Ectodermal cell (in vitro differentiated cells): Measurements from ENCODE around the gene RHEB.
"Not testable (repeated sequence)": the region's sequence is repeated elsewhere in the genome, so short reads cannot be mapped to it uniquely, and the experiment has no call there.

Source experiments
- H3K27ac ChIP-seq: 2 replicates; pipeline ENCODE4 v1.7.0; 2013; ENCODE audit warnings: mild to moderate bottlenecking, low read depth, low read length; ENCODE audit not compliant: insufficient read depth, poor library complexity, severe bottlenecking
- H3K27me3 ChIP-seq: 2 replicates; pipeline ENCODE4 v1.7.0; 2013; ENCODE audit warnings: mild to moderate bottlenecking, low read length; ENCODE audit not compliant: insufficient read depth, control insufficient read depth, poor library complexity, severe bottlenecking
- H3K36me3 ChIP-seq: one replicate; pipeline ENCODE4 v1.7.0; 2013; ENCODE audit warnings: low read length; ENCODE audit not compliant: control insufficient read depth, insufficient read depth
- H3K4me1 ChIP-seq: one replicate; pipeline ENCODE4 v1.7.0; 2013; ENCODE audit warnings: low read length; ENCODE audit not compliant: control insufficient read depth, insufficient read depth
- H3K4me3 ChIP-seq: 2 replicates; pipeline ENCODE4 v1.7.0; 2013; ENCODE audit warnings: low read depth, low read length, control low read depth; ENCODE audit not compliant: insufficient read depth
- H3K9me3 ChIP-seq: 2 replicates; pipeline ENCODE4 v1.7.0; 2013; ENCODE audit warnings: mild to moderate bottlenecking, low read length, moderate library complexity; ENCODE audit not compliant: control insufficient read depth
- WGBS, 2 experiments: methylation state at CpG; one replicate each; pipeline ENCODE4 v1.1.7; 2013; ENCODE audit warnings: missing lambda C conversion rate in 2 of 2; 5-methylcytosine and 5-hydroxymethylcytosine counted together

Gene RHEB

GRCh38 chr7:151529842-151530241, 10.1 kb upstream of the RHEB start:
- no peaks in the 10 kb centered on the region for H3K9me3 ChIP-seq
- H3K4me1 ChIP-seq, result no peaks in the 10 kb centered on the region
- H3K27ac ChIP-seq, result no peak overlapping the region
- no peaks in the 10 kb centered on the region for H3K27me3 ChIP-seq
- no peaks in the 10 kb centered on the region for H3K36me3 ChIP-seq
- no peak overlapping the region for H3K4me3 ChIP-seq

GRCh38 chr7:151524845-151525244, 5.2 kb upstream of the RHEB start:
- 100% methylated on average over 1 of the region's 2 CpGs for WGBS, 2 experiments
- Histone ChIP-seq H3K27me3 (no peaks in the 10 kb centered on the region), H3K36me3 (no peaks in the 10 kb centered on the region), H3K9me3 (no peaks in the 10 kb centered on the region), H3K4me1 (no peaks in the 10 kb centered on the region), H3K27ac (no peak overlapping the region), H3K4me3 (no peak overlapping the region)

DNA sequence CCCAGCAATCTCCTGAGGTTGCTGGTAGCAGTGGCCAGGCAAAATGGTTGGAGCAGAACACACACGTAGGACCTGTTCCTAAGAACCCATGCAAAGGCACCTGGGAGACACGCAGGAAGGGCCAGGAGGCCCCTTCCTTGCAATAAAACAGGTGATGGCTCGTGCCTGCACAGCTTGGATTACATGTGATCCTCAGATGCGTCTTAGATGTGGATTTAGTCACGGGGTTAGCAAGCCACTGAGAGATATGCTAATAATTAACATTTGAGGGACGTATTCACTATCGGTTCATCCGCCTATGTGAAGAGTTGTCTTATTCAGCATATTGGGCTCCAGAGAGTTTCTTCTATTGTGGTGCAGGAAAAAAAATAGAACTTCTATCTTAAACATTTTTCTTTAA, 4.6 kb upstream of the RHEB start:
- 92 to 94% methylated on average over 8 of the region's 8 CpGs for WGBS, 2 experiments
- Histone ChIP-seq H3K36me3 (no peaks in the 10 kb centered on the region), H3K4me1 (no peaks in the 10 kb centered on the region), H3K4me3 (no peak overlapping the region), H3K9me3 (no peaks in the 10 kb centered on the region), H3K27me3 (no peaks in the 10 kb centered on the region), H3K27ac (no peak overlapping the region)

DNA sequence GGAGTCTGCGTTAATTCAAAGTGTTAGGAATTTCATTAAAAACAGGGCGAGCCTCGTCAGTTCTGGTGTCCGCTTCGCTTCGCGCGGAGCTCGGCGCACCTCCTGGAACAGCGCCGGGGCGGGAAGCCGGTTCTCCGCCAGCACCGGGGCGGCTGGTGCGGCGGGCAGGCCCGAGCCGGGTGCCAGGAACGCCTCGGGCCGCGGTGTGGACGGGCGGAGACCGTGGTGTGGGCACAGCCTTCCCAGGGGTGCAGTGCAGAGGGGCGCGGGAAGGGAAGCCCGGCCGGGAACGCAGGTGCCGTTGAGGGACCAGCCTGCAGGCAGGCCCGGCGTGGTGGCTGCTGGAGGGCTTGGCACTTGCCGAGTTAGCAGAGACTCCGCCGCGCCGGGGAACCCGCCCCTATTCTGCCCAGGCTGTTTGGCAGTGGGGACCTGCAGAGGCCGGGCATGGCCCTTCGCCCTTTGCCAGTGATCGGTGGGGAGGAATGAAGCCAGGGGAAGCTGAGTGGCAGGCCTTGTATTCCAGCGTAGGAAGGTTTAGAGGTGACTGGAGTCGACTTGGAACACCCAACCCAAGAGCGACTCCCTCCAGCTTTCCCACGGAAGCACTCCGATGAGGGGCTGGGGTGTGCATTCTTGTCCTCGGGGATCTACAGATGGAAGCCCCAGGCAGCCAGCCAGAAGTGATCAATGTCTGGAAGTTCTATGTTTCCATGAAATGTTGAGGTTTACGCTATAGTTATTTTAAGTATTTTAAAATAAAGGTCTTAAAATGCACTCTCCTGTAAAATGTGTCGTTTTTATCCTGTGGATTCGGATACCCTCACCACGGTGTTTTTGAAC, 945 bp upstream of the RHEB start:
- no peaks in the 10 kb centered on the region for H3K4me1 ChIP-seq
- H3K36me3 ChIP-seq, result no peaks in the 10 kb centered on the region
- H3K4me3 ChIP-seq, result peak overlapping the region; percentile 23
- no peaks in the 10 kb centered on the region for H3K9me3 ChIP-seq
- peaks cover 4% of the 10 kb centered on the region for H3K27me3 ChIP-seq
- 93 to 94% methylated on average over 55 of the region's 55 CpGs for WGBS, 2 experiments
- no peak overlapping the region for H3K27ac ChIP-seq

GRCh38 chr7:151518947-151519764, 539 bp downstream of the RHEB start:
- not testable (repeated sequence) for H3K4me1 ChIP-seq, H3K36me3 ChIP-seq, H3K9me3 ChIP-seq, H3K27me3 ChIP-seq
- peak overlapping the region; percentile 86 for H3K4me3 ChIP-seq
- WGBS, 2 experiments, result 0 to 1% methylated on average over 94 to 109 of the region's 118 CpGs
- H3K27ac ChIP-seq, result peak overlapping the region; percentile 96

DNA sequence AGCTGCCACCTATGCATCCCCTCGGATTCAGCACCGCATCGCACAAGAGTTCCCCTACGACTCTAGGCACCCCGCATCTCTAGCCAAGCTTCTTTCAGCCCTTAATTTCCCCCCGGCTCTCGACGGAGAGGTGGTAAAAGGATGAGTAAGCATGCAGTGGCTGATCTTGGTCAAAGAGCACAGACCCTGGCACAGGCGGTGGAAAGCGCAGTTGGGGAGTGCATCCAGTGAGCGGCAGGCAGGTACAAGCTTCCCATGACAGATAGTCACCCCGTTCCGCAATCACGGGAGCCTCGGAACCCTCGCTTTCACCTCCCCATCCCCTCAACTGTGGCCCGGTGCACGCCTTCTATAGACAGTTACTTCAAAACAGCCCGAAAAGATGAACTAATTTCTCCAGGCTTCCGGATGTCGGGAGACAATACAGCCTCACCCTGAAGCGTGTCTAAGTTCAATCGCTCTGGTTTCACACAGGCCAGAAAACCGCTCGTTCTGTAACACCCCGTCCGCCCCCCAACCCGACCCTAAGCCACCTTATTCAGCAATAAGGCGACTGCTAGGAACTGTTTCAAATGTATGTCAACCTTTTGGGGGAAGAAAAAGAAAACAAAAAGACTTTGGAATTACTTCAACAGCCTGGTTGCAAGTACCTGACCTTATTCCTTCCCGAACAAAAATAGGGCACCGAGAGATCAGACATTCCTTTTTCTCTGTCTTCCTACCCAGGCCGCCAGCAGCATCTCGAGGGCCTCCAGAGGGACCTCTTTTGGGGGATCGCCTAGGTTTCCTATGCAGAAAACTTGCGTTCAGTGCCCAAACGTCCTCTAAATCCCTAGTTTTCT, 1.4 kb downstream of the RHEB start:
- 2% methylated on average over 36 of the region's 36 CpGs for WGBS, 2 experiments
- H3K4me1 ChIP-seq, result no peaks in the 10 kb centered on the region
- no peaks in the 10 kb centered on the region for H3K36me3 ChIP-seq
- H3K27me3 ChIP-seq, result peaks cover 4% of the 10 kb centered on the region
- H3K4me3 ChIP-seq, result peak overlapping the region; percentile 86
- no peaks in the 10 kb centered on the region for H3K9me3 ChIP-seq
- H3K27ac ChIP-seq, result peak overlapping the region; percentile 96

DNA sequence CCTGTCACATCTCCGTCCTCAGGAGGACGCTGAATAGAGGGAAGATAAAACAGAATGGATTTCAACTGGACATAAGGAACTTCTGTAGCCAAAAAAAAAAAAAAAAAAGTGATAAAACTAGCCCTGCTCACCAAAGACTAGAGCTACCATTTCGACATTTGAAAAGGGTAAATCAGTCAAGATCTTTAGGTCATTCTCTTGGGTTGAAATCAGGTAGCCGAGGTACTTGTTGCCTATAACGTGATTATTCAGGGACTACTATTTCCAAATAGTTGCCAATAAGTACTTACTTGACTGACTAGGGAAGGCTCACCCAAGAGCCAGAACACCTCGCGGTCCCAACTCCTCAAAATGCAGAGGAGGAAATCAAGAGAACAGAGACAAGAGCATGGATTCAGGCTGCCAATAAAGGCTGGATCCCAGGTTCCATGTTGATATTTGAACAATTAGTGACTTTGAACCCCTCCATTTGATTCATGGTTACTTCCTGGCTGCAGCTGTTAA, 2.0 kb downstream of the RHEB start:
- Histone ChIP-seq H3K4me3 (peak overlapping the region; percentile 86), H3K27ac (no peak overlapping the region)
- WGBS, 2 experiments, result 59 to 69% methylated on average over 7 of the region's 7 CpGs

DNA sequence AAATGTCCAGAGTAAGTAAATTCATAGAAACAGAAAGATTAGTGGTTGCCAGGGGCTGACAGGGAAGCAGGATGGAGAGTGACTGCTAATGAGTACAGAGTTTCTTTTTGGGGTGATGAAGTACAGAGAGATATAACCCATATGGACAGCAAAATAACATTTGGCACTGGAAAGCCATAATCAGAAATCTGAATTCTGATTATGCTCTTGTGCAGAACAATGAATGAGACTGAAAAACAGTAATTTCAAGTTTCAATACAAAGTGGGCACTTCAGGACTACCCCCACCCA, 4.5 kb downstream of the RHEB start:
- Histone ChIP-seq H3K9me3 (no peaks in the 10 kb centered on the region), H3K4me1 (no peaks in the 10 kb centered on the region), H3K36me3 (no peaks in the 10 kb centered on the region), H3K27ac (no peak overlapping the region), H3K4me3 (no peak overlapping the region), H3K27me3 (peaks cover 4% of the 10 kb centered on the region)

More for the DNA sequence above, 2.0 kb downstream of the RHEB start:
- no peaks in the 10 kb centered on the region for H3K36me3 ChIP-seq
- no peaks in the 10 kb centered on the region for H3K9me3 ChIP-seq
- no peaks in the 10 kb centered on the region for H3K4me1 ChIP-seq
- H3K27me3 ChIP-seq, result peaks cover 4% of the 10 kb centered on the region

GRCh38 chr7:151514461-151515275, 5.0 kb downstream of the RHEB start:
- Histone ChIP-seq H3K4me1 (no peaks in the 10 kb centered on the region), H3K27me3 (peaks cover 4% of the 10 kb centered on the region), H3K4me3 (no peak overlapping the region), H3K36me3 (no peaks in the 10 kb centered on the region), H3K27ac (no peak overlapping the region), H3K9me3 (no peaks in the 10 kb centered on the region)
- WGBS, 2 experiments, result 92 to 94% methylated on average over 2 to 6 of the region's 6 CpGs
